Right atrium auricular region (tissue), 2 donors: Measurements from ENCODE around the gene FUT9. TPM values are rescaled to one million over a fixed set of nuclear protein-coding genes. Genes with fewer than 3 reads are reported as not detected.
"Not testable (repeated sequence)": the region's sequence is repeated elsewhere in the genome, so short reads cannot be mapped to it uniquely, and the experiment has no call there.

Source experiments
- DNase-seq: peaks from one replicate; pipeline ENCODE4 v3.0.0-alpha.2; 2019; ENCODE audit warnings: low spot score
- H3K27ac ChIP-seq, 2 donors: fragments of 200-600 bp; sonication (generic); 1 replicate in 1 of 2; 2 replicates in 1 of 2; pipeline ENCODE4 v1.5.1; 2016 to 2019
- H3K27me3 ChIP-seq, 2 donors: fragments of 200-600 bp; sonication (generic); one replicate each; pipeline versions ENCODE4 v1.5.1 to v1.6.0; 2017 to 2019
- H3K36me3 ChIP-seq: fragments of 200-600 bp; sonication (generic); one replicate; pipeline ENCODE4 v1.5.1; 2016
- H3K4me1 ChIP-seq, 2 donors: fragments of 200-600 bp; sonication (generic); one replicate each; pipeline versions ENCODE4 v1.5.1 to v1.6.0; 2017 to 2019
- H3K4me3 ChIP-seq, 2 donors: fragments of 200-600 bp; sonication (generic); 1 replicate in 1 of 2; 2 replicates in 1 of 2; pipeline ENCODE4 v1.5.1; 2017 to 2019; ENCODE audit warnings: mild to moderate bottlenecking in 1 of 2, moderate library complexity in 1 of 2
- H3K9me3 ChIP-seq, 2 donors: fragments of 200-600 bp; sonication (generic); one replicate each; pipeline ENCODE4 v1.5.1; 2019
- CTCF ChIP-seq, 2 donors: fragments of 200-600 bp; sonication (generic); IDR thresholded peaks; one replicate each; pipeline ENCODE4 v1.5.1; 2019; ENCODE audit warnings: antibody characterized with exemption in 2 of 2
- total RNA-seq, 2 donors: library from RNA; depleted of rRNA; stranded (reverse); fragments of >200 nt; gene quantifications; one replicate each; pipeline ENCODE4 v1.1.0, GENCODE V29; 2016

Gene FUT9
- total RNA-seq, 2 donors from 2014 or later: not detected

GRCh38 chr6:96257751-96258150 lies 242.0 kb downstream of the FUT9 start:
- no peaks in the 10 kb centered on the region for H3K4me1 ChIP-seq
- no peak overlapping the region for H3K4me3 ChIP-seq
- H3K27me3 ChIP-seq: no peaks in the 10 kb centered on the region
- no peaks in the 10 kb centered on the region for H3K9me3 ChIP-seq
- no peak overlapping the region for H3K27ac ChIP-seq
- no peaks in the 10 kb centered on the region for H3K36me3 ChIP-seq
- no peak for DNase-seq
- no peak for TF ChIP-seq CTCF (IDR thresholded peaks at IDR 0.05)

- H3K4me1 ChIP-seq, DNase-seq, H3K36me3 ChIP-seq, H3K9me3 ChIP-seq, H3K27me3 ChIP-seq, H3K27ac ChIP-seq, H3K4me3 ChIP-seq: not testable (repeated sequence)
These were observed 245.1 kb downstream of the FUT9 start for GRCh38 chr6:96260787-96261430.
